Endothelial cell of hepatic sinusoid (primary cell): ENCODE measurements around the gene PSMD9.
"Not testable (repeated sequence)": the region's sequence is repeated elsewhere in the genome, so short reads cannot be mapped to it uniquely, and the experiment has no call there.

ENCODE experiments used
- in situ Hi-C: cut with HindIII; loops from 2 replicates; pipeline ENCODE4 v1.10.0; 2017; ENCODE audit warnings: low sequenced_read_pairs

The PSMD9 gene

DNA sequence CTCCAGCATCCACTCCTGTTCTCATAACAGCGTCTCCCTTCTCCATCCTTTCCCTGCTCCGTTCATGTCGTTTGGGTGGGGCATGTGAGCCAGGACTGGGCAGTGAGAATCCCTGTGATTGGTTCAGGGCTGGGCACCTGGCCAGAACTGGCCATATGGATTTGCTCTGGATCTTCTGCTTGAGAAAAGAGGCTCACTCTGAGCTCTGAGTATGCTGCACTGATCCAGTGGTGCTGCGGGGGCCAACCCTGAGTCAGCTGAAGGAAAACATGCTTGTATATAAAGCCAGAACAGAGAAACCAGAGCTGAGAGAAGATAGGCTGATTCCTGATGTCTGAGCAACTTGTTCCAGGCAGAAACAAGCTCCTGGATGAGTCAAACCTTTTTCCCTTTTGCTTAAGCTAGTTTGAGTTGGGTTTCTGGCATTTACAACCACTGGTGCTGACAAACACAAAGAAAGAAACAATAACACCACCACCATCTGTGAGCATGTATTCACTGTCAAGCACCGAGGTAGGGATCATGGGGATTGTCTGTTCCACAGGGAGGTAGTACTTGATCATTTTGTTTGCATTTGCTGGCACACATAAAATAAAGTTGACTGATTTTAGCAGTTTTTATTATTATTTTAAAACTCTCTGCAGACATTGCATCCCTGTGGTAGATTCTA lies 15.9 kb upstream of the PSMD9 start:
- in situ Hi-C loops, result no loop called here

- in situ Hi-C loops, result no loop called here
These were observed 15.4 kb upstream of the PSMD9 start for GRCh38 chr12:121873216-121873569.

- in situ Hi-C loops, result no loop called here
These were observed 14.5 kb upstream of the PSMD9 start for GRCh38 chr12:121874071-121874470.

DNA sequence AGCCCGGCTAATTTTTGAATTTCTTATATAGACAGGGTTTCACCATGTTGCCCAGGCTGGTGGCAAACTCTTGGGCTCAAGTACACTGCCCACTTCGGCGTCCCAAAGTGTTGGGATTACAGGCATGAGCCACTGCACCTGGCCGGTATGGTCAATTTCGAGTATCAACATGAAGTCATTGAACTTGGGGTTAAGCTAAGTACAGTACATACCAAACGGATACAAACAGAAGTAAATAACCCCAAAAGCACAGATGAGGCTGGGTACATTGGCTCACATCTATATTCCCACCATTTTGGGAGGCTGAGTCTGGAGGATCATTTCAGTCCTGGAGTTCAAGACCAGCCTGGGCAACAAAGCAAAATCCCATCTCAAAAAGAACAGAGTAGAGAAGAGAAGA lies 13.0 kb upstream of the PSMD9 start:
- in situ Hi-C loops, result no loop called here

- in situ Hi-C loops, result not testable (repeated sequence)
These were observed 12.5 kb upstream of the PSMD9 start for GRCh38 chr12:121876080-121876447.

DNA sequence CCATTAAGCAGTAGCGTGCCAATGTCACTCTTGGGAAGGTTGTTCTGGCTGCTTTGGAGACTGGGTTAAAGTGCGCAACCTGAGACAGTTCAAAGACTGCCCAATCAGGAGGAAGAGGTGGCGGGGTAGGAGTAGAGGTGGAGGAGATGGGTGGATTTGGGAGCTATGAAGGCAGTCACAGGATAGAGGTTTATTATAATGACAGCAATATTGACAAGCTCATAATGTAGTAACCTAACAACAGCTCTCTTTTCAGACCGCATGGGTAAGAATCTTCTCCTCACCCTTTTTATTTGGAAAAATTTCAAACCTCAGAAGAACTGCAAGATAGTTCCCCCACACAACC lies 5.3 kb upstream of the PSMD9 start:
- in situ Hi-C loops, result no loop called here

- in situ Hi-C loops, result not testable (repeated sequence)
These were observed 3.5 kb upstream of the PSMD9 start for GRCh38 chr12:121885129-121885528.

DNA sequence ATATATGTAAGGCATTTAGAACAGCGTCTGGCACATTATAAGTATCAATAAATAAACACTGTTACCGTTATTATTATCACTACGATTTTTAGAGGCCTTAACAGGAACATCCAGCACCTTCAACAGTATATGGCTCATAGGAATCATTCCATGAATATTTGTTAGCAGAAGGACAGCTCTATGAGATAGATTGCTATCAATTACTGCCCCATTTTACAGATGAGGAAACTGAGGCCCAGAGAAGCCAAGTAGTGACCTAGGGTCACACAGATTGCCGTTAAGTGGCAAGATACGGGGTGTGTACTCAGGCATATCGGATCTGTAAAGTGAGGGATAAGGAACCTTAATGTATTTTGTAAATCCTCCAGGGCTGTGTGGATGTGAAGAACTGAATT lies 510 bp upstream of the PSMD9 start:
- in situ Hi-C loops, result no loop called here

GRCh38 chr12:121889274-121889624 lies 659 bp downstream of the PSMD9 start:
- in situ Hi-C loops, result no loop called here

DNA sequence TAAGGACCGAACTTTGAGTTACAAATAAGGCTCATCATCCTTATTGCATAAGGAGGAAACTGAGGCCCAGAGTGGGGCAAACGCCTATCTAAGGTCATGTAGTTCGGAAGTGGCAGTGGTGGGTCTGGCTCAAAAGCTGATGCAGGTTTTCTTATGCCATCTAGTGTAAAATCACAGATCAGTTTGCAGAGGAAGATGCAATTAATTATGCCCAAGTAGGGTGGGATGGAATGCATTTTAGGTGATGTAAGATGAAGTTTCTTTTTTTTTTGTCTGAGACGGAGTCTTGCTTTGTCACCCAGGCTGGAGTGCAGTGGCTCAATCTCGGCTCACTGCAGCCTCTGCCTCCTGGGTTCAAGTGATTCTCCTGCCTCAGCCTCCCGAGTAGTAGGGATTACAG lies 1.1 kb downstream of the PSMD9 start:
- in situ Hi-C loops, result not testable (repeated sequence)

- in situ Hi-C loops, result no loop called here
These were observed 4.3 kb downstream of the PSMD9 start for GRCh38 chr12:121892673-121893561.

DNA sequence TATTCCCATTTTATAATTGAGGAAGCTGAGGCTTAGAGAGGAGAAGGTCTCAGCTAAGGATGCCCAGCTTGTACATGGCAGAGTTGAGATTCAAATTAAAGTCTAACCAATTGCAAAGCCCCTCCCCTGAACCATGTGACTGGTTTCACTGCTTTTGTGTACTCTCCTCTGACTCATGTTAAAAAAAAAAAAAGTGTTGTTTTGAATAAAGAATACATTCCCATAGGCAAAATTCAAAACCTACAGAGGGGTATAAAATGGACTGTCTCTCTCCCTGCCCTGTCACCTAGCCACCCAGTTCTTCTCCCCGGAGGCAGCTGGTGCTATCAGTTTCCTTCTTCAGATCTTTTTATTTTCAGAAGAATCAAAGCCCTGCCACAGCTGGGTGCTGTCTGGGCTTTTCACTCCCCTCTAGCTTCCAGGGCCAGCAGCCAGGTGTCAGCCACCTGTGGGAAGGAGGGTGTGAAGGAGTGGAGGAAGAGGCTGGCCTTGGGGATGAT lies 5.4 kb downstream of the PSMD9 start:
- in situ Hi-C loops, result no loop called here

DNA sequence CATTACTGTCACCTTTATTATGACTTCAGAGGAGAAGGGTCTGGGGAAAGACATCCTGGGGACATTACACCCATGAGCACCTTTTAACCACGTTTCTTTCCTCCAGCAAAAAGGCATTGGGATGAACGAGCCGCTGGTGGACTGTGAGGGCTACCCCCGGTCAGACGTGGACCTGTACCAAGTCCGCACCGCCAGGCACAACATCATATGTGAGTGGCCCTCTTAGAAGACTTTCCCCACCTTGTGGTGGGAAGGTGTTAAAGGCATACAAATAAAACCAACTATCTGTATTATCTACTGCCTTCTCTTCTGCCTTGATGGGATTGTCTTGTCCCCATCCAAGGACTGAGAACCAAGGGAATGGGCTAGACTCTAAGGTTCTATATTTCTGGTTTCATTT lies 6.0 kb downstream of the PSMD9 start:
- in situ Hi-C loops, result no loop called here

GRCh38 chr12:121898287-121898686 lies 9.7 kb downstream of the PSMD9 start:
- in situ Hi-C loops, result no loop called here

GRCh38 chr12:121899590-121899989 lies 11.0 kb downstream of the PSMD9 start:
- in situ Hi-C loops, result no loop called here

DNA sequence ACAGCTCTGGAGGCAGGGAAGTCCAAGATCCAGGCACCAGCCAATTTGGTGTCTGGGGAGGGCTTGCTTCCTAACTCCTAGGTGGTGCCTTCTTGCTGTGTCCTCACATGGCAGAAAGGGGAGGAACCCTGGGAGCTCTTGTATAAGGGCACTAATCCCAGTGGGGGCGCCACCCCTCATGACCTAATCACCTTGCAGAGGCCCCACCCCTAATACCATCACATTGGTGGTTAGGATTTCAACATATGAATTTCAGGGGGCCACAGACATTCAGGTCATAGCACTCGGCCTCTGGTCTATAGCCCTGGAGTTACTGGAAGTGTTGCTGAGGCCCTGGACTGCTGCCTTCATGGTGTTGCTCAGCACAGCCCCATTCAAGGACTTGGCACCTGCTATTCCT lies 14.6 kb downstream of the PSMD9 start:
- in situ Hi-C loops, result no loop called here

- in situ Hi-C loops, result no loop called here
These were observed 17.2 kb downstream of the PSMD9 start for GRCh38 chr12:121905746-121906145.

DNA sequence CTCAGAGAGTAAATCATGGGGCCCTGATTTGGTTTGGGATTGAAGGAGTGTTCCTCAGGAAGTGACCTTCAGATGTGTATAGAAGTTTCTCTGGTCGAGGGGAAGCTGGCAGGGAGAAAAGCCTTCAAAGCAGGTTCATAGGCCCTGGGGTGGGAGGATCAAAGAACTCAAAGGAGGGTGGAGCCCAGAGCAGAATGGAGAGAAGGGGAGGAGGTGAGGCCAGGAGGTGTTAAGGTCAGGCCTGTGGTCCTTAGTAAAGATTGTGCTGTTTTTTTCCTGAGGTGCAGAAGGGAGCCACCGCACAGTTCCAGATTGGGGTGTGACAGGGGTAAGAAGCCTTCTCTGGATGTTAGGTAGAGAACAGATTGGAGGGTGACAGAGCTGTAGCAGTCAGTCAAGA lies 20.1 kb downstream of the PSMD9 start:
- in situ Hi-C loops, result no loop called here

- in situ Hi-C loops, result no loop called here
These were observed 23.4 kb downstream of the PSMD9 start for GRCh38 chr12:121911824-121912585.

GRCh38 chr12:121915841-121916321 lies 27.3 kb downstream of the PSMD9 start:
- in situ Hi-C loops, result no loop called here

DNA sequence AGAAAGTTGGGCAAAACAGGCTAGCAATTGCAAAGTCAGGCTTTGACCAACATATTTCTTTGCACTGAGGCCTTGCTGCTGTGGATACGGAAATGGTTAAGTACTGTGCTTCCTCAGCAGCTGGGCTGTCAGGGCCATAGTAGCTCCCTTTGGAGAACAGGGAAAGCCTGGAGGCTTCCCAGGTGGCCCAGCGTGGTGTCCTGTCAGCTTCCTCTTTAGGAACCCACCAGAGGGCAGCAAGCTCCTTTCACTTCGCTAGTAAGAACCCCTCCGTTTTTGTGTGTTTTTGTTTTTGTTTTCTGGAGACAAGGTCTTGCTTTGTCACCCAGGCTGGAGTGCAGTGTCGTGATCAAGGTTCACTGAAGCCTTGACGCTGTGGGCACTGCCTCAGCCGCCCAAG lies 28.1 kb downstream of the PSMD9 start:
- in situ Hi-C loops, result no loop called here
